GM12891 (cell line): Measurements from ENCODE around the gene TGFBI.

ENCODE experiments used
- PAX5 ChIP-seq: IDR thresholded peaks from 2 replicates; pipeline ENCODE4 v1.6.1; 2011; ENCODE audit warnings: low read length, moderate library complexity, mild to moderate bottlenecking; ENCODE audit not compliant: insufficient read depth, severe bottlenecking
- POLR2A ChIP-seq: IDR thresholded peaks from 2 replicates; pipeline ENCODE4 v1.6.1; 2011; ENCODE audit warnings: low read depth, low read length, control low read depth
- POLR2AphosphoS5 ChIP-seq: IDR thresholded peaks from 2 replicates; pipeline ENCODE4 v1.6.1; 2011; ENCODE audit warnings: low read depth, low read length, control low read depth
- SPI1 ChIP-seq: IDR thresholded peaks from 2 replicates; pipeline ENCODE4 v1.6.1; 2011; ENCODE audit warnings: low read depth, low read length, control low read depth

DNA sequence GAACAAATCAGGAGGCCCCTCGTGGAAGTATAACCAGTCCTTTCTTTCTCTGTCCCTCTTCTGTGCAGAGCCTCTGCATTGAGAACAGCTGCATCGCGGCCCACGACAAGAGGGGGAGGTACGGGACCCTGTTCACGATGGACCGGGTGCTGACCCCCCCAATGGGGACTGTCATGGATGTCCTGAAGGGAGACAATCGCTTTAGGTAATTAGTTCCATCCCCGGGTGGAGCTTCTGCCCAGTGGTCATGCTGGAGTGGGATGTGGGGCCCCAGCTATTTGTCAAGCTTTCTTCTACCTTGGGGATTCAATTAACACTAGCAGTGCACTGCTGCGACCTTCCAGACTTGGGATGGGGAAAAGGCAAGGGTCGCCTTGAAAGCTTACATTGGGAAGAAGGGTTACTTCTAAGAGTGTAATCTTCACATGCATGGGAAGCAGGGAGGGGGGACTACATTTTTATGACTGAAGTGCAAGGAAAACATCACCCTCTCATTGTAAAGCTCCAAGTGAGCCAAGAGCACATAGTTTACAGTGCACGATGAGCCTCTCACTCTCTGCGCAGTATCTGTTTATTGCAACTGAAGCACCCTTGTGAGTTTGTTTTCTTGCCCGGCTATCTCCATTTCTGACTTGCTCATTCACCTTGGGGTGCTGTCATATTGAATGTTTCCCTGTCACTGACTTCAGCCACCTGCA is 27.0 kb downstream of the TGFBI start:
- no peak for TF ChIP-seq PAX5
- no peak for TF ChIP-seq POLR2A
- no peak for TF ChIP-seq POLR2AphosphoS5
- no peak for TF ChIP-seq SPI1
